Transverse colon (tissue), 4 donors: ENCODE results near the gene ADD1. TPM values are rescaled to one million over a fixed set of nuclear protein-coding genes. Genes with fewer than 3 reads are reported as not detected.
A peak's percentile ranks its signal among the peaks of the same experiment; 100 is the strongest.

Experiments used
- DNase-seq: peaks from one replicate; pipeline ENCODE4 v3.0.0-alpha.2; 2019
- H3K27ac ChIP-seq, 4 donors: fragments of 200-600 bp; sonication (generic); 2 replicates each; pipeline ENCODE4 v1.5.1; 2016 to 2018; ENCODE audit warnings: inconsistent platforms in 4 of 4
- H3K27me3 ChIP-seq: fragments of 200-600 bp; sonication (generic); 2 replicates; pipeline ENCODE4 v1.5.1; 2017; ENCODE audit warnings: inconsistent platforms
- H3K36me3 ChIP-seq, 4 donors: fragments of 200-600 bp; sonication (generic); 2 replicates each; pipeline ENCODE4 v1.5.1; 2017 to 2019; ENCODE audit warnings: inconsistent platforms in 4 of 4
- H3K4me1 ChIP-seq, 4 donors: fragments of 200-600 bp; sonication (generic); 2 replicates each; pipeline ENCODE4 v1.5.1; 2017 to 2020; ENCODE audit warnings: inconsistent platforms in 4 of 4
- H3K4me3 ChIP-seq, 4 donors: fragments of 200-600 bp; sonication (generic); 1 replicate in 1 of 4; 2 replicates in 3 of 4; pipeline versions ENCODE4 v1.5.1 to v1.6.1; 2017 to 2019; ENCODE audit warnings: inconsistent platforms in 4 of 4
- H3K9me3 ChIP-seq, 2 donors: fragments of 200-600 bp; sonication (generic); 2 replicates each; pipeline ENCODE4 v1.5.1; 2017 to 2019; ENCODE audit warnings: inconsistent platforms in 2 of 2
- CTCF ChIP-seq, 5 experiments: fragments of 200-600 bp in 3 of 5; fragments of 450-650 bp in 2 of 5; sonication (generic) in 3 of 5; IDR thresholded peaks; 1 replicate in 2 of 5; 2 replicates in 3 of 5; pipeline ENCODE4 v1.5.1; 2016 to 2017; ENCODE audit warnings: antibody characterized with exemption in 5 of 5, inconsistent platforms in 3 of 5, mild to moderate bottlenecking in 2 of 5, moderate library complexity in 1 of 5
- EP300 ChIP-seq: sonication (generic); formaldehyde crosslinking; IDR thresholded peaks from one replicate; pipeline ENCODE4 v1.6.1; 2017; ENCODE audit warnings: antibody characterized with exemption, low read depth
- POLR2A ChIP-seq: fragments of 450-650 bp; IDR thresholded peaks from one replicate; pipeline ENCODE4 v1.6.1; 2016; ENCODE audit warnings: antibody characterized with exemption, mild to moderate bottlenecking, moderate library complexity
- POLR2AphosphoS5 ChIP-seq, 3 donors: sonication (generic); formaldehyde crosslinking; IDR thresholded peaks; one replicate each; pipeline ENCODE4 v1.6.1; 2016; ENCODE audit warnings: antibody characterized with exemption in 3 of 3
- WGBS, 2 donors: methylation state at CpG; one replicate each; pipeline ENCODE4 v1.1.5; 2018; ENCODE audit warnings: low coverage in 1 of 2; 5-methylcytosine and 5-hydroxymethylcytosine counted together
- in situ Hi-C, 4 donors: fragments of 200-750 bp; cut with MboI; loops; one replicate each; pipeline versions ENCODE4 v1.15.0 to v1.15.1; 2017; ENCODE audit warnings: low sequenced_read_pairs in 3 of 4, low pct_ligation_motif_present in 1 of 4, low pct_unique_long_range_greater_than_20kb in 1 of 4
- intact Hi-C: fragments of 100-400 bp; cut with DNase I; formaldehyde crosslinking; loops from one replicate; pipeline ENCODE4 v1.15.1; 2023; ENCODE audit warnings: low total_unique reads
- total RNA-seq, 4 donors: library from RNA; depleted of rRNA; stranded (reverse); fragments of >200 nt; gene quantifications; one replicate each; pipeline ENCODE4 v1.1.0, GENCODE V29; 2016

ADD1 gene
- total RNA-seq, 4 donors from 2014 or later: 218 to 392 (median 299) TPM

DNA sequence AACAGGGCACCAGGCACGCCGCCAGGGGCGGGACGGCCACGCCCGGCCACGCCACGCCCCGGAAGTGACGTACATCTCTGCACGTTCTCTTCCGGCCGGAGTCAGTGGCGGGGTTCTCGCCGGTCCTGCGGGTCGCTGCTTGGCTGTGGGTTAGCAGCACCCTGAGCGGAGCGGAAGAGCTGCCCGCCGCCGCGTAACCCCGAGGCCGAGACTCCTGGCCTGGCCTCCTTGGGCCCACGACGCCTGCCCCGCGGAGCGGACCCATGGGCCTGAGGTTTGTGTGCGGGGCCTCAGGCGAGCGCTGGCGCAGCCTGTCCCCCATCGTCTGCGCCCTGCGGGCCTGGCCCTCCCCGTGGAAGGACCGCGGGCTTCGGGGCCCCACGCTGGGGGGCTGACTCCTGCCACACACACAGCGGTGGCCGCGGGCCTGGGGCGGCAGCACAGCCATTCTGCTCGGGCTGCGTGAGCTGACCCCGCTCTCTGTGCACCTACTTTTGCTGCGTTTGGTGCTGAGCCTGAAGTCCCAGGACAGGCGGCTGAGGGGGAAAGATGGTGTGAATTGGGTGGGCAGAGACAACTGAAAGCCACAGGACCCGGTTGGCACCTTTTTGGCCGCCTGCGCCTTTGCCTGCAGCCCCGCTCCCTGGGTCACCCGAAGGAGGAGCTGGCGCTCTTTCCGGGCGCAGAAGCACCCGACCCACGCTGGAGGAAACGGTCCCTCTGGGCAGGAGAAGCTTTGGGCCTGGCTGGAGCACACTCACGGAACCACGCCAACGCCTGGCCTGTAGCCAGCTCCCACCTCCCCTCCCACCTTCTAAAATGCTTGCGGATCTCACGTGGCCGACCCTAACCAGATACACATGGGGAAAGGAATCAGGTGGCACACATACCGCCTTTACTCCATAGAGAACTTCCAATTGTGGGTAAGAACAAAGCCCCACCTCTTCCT, 91.4 kb downstream of the ADD1 start:
- Histone ChIP-seq H3K27me3 (no peaks in the 10 kb centered on the region), H3K9me3 (no peaks in the 10 kb centered on the region), H3K4me3 (peak overlapping the region; percentile 64 to 95 (median 82)), H3K27ac (peak overlapping the region; percentile 90 to 97 (median 92)), H3K36me3 (peaks cover 0 to 14% (median 4%) of the 10 kb centered on the region in 4 donors), H3K4me1 (peaks cover 11 to 51% (median 35%) of the 10 kb centered on the region in 4 donors)
- WGBS, 2 donors: 0% methylated on average over 19 of the region's 70 CpGs; no CpG with 5 or more reads in 1 of the 2 donors
- peak; percentile 98 to 99 (median 99) for TF ChIP-seq POLR2AphosphoS5 (IDR thresholded peaks at IDR 0.05)
- peak; percentile 97 for TF ChIP-seq POLR2A
- TF ChIP-seq EP300: no peak
- no peak for TF ChIP-seq CTCF (IDR thresholded peaks at IDR 0.05)
- DNase-seq: peak; percentile 98
- intact Hi-C loops: loop anchor here (5.0 kb wide), 2 partner anchors 93 to 173 kb away; partner anchors contain the start of gene ADD1
- in situ Hi-C loops: loop anchor here in 2 of 4 donors (25.0 kb wide), 1 partner anchor 173 kb away; the partner anchor contains the start of gene TNIP2 (in 2 of the 2)

DNA sequence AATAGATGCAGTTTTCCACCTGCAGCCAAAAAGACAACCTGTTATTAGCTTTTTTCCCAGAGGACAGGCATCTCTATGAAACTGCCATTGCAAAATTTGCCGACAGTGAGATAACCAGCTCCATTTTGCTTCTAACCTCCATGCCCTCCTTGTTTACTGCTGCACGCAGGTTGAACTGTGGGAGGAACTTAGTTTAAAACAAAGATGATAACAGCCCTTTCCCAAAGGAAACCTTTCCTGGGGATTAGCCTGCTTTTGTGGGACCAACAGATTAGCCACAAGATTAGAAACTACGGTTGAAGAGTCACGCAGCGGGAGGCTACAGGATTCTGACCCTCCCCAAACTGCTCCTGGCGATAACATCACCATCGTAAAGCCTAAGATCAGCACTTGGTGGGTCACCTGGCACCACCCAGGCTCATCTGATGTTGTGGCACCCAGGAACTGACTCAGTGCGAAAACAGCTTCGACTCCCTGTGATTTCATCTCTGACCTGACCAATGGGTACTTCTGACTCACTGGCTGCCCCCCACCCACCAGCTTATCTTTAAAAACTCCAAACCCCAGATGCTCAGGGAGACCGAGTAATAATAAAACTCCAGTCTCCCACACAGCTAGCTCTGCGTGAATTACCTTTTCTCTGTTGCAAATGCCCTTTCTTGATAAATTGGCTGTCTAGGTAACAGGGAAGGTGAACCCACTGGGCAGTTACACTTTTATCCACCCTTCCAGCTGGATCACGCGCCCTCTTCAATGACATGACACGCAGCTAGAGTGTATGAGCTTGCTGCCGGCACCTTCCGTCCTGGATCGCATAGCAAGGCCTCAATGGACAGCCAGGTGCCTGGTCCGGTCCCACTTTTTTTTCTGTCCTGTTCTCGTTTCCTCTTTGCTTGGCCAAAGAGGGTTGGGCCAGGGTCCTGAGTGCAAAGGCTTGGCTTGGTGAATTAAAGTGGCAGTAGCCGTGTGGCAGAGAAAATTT, 92.4 kb downstream of the ADD1 start:
- Histone ChIP-seq H3K4me1 (peaks cover 11 to 41% (median 31%) of the 10 kb centered on the region in 4 donors), H3K27ac (peak overlapping the region; percentile 90 to 97 (median 92)), H3K36me3 (peaks cover 0 to 20% (median 4%) of the 10 kb centered on the region in 4 donors), H3K9me3 (no peaks in the 10 kb centered on the region), H3K27me3 (no peaks in the 10 kb centered on the region), H3K4me3 (peak overlapping the region in 3 of 4 donors; percentile 64 to 95 (median 78))
- in situ Hi-C loops (loop anchor here in 2 of 4 donors (25.0 kb wide), 1 partner anchor 174 kb away; the partner anchor contains the start of gene TNIP2 (in 2 of the 2)), intact Hi-C loops (no loop called here)
- 77 to 80% methylated on average over 1 to 20 of the region's 20 CpGs for WGBS, 2 donors
- TF ChIP-seq CTCF (IDR thresholded peaks at IDR 0.05) (no peak), POLR2A (no peak), EP300 (no peak), POLR2AphosphoS5 (IDR thresholded peaks at IDR 0.05) (no peak)
- no peak for DNase-seq

DNA sequence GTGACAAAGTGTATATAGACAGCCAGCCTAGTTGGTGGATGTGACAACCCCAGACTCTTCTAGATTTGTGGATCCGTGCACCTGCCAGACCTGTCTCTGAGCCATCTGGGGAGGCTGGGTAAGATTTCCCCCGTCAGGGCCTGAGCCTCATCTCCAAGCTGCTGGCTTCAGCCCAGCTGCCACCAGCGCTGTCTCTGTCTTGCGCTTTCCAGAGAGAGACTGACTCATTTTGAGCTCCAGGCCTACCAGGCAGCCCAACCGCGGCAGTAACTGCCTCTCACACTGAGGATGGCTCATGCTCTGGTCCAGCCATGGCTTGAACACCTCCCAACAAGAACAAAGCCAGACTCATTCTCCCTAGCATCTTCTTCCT, 93.1 kb downstream of the ADD1 start:
- 47 to 70% methylated on average over 5 to 6 of the region's 6 CpGs for WGBS, 2 donors
- no peak for TF ChIP-seq EP300
- no peak for TF ChIP-seq POLR2AphosphoS5 (IDR thresholded peaks at IDR 0.05)
- no peak for TF ChIP-seq POLR2A
- no peak for TF ChIP-seq CTCF (IDR thresholded peaks at IDR 0.05)
- H3K9me3 ChIP-seq: no peaks in the 10 kb centered on the region
- H3K4me3 ChIP-seq: no peak overlapping the region
- in situ Hi-C loops (loop anchor here in 2 of 4 donors (25.0 kb wide), 1 partner anchor 174 kb away; the partner anchor contains the start of gene TNIP2 (in 2 of the 2)), intact Hi-C loops (no loop called here)
- H3K27me3 ChIP-seq: no peaks in the 10 kb centered on the region
- peak overlapping the region in 1 of 4 donors; percentile 12 for H3K27ac ChIP-seq
- peaks cover 0 to 20% (median 4%) of the 10 kb centered on the region in 4 donors for H3K36me3 ChIP-seq
- peaks cover 11 to 34% (median 25%) of the 10 kb centered on the region in 4 donors for H3K4me1 ChIP-seq
- DNase-seq: no peak
